Right renal cortex interstitium (tissue), 3 donors: Measurements from ENCODE around the gene RABL2B. TPM values are rescaled to one million over a fixed set of nuclear protein-coding genes. Genes with fewer than 3 reads are reported as not detected.

ENCODE experiments used
- DNase-seq, 3 donors: peaks; one replicate each; pipeline ENCODE4 v3.0.0-alpha.2; 2013; ENCODE audit warnings: low read depth in 3 of 3, low spot score in 2 of 3
- polyA plus RNA-seq, 3 donors: library from polyadenylated mRNA; unstranded; fragments of 120-200 nt; gene quantifications; one replicate each; pipeline ENCODE4 v1.2.1, GENCODE V29; 2013; ENCODE audit not compliant: insufficient read length in 3 of 3

RABL2B gene
- polyA plus RNA-seq, 3 donors = 40.4 to 59.5 (median 46.4) TPM

GRCh38 chr22:50724616-50725015, 58.8 kb downstream of the RABL2B start:
- DNase-seq = no peak

GRCh38 chr22:50723991-50724390, 59.4 kb downstream of the RABL2B start:
- no peak for DNase-seq

- DNase-seq = no peak
Observed at GRCh38 chr22:50722716-50723428, 60.6 kb downstream of the RABL2B start.

GRCh38 chr22:50722048-50722701, 61.3 kb downstream of the RABL2B start:
- DNase-seq = no peak

- DNase-seq = no peak
Observed at GRCh38 chr22:50721257-50721844, 62.1 kb downstream of the RABL2B start.

- no peak for DNase-seq
Observed at GRCh38 chr22:50720301-50721256, 62.9 kb downstream of the RABL2B start.

GRCh38 chr22:50719814-50720300, 63.6 kb downstream of the RABL2B start:
- no peak for DNase-seq

DNA sequence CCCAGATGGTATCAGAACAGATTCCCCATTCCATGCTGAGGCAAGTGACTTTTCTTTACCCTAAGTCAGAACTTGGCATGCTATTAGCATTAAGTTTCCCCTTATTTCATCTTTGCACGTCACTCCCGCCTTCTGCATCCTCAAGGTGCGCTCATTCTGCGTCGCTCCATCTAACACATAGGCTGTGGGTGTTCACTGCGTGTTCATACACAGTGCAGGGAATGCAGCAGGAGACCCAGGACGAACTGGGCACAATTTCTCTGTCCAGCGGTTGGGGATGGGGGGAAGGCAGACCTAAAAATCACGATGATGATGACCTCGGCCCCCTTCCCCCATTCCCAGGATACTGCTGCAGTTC, 65.1 kb downstream of the RABL2B start:
- DNase-seq = no peak

DNA sequence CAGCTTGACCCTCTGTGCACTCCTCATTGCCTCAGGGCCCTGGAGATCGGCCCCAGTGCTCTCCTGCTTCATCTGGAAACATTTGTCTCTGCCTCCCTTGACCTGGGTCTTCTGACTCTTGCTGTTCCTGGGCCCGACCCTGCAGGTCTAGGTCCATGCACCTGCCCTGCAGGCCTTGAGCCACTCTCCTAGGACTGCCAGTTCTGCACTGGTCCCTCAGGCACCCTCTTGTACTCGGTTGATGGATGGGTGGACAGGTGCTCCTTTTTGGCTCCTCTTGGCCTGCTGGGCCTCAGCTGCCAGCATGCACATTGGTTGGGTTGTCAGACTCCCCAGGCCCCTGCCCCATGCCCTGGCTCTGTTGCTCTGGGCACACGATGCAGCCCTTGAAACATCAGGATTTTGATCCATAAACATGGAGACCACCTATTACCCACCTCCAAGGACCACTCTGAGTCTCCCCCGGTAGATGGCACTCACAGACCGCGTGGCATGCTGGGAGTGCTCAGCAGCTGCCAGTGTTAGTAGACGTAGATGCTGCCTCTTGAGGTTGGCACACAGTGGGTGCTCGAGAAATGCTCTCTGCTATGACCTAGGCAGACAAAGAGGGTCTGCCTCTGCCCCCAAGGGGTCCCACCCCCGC, 65.6 kb downstream of the RABL2B start:
- no peak for DNase-seq

Other genes with a start within 250 kb of the RABL2B start
- under 1 TPM; 0.04 to 0.86 (median 0.36) TPM for gene KLHDC7B, start 237.7 kb downstream of the RABL2B start, polyA plus RNA-seq
- gene SYCE3, start 220.7 kb downstream of the RABL2B start, polyA plus RNA-seq = under 1 TPM in 2 of 3 donors, not detected in 1; 0.28 to 0.61 TPM
- gene CPT1B, start 205.2 kb downstream of the RABL2B start, polyA plus RNA-seq = 1 to 10 TPM; 9.0 to 9.7 (median 9.1) TPM
- gene CHKB, start 200.8 kb downstream of the RABL2B start, polyA plus RNA-seq = 10 to 100 TPM; 62.8 to 82.6 (median 82.5) TPM
- under 1 TPM; 0.41 to 0.57 (median 0.56) TPM for gene MAPK8IP2, start 182.8 kb downstream of the RABL2B start, polyA plus RNA-seq
- gene ARSA, start 155.5 kb downstream of the RABL2B start, polyA plus RNA-seq = 10 to 100 TPM; 10.3 to 14.0 (median 11.0) TPM
- 10 to 100 TPM in 2 of 3 donors, 1 to 10 TPM in 1; 9.1 to 13.2 (median 12.5) TPM for gene SHANK3, start 110.8 kb downstream of the RABL2B start, polyA plus RNA-seq
- under 1 TPM; 0.25 to 0.45 (median 0.28) TPM for gene ACR, start 45.4 kb downstream of the RABL2B start, polyA plus RNA-seq